Measurements from ENCODE around the gene HSD17B13. TPM values are rescaled to one million over a fixed set of nuclear protein-coding genes. Genes with fewer than 3 reads are reported as not detected.

The HSD17B13 gene
- total and polyA plus RNA-seq, 2 of the 13 experiments (the other 11 are each of a cell fraction or from before 2014, with no cell fraction given) = 0.04 to 0.15 TPM

- DNase-seq (ENCODE audit: low spot score) = no peak
- Histone ChIP-seq H3K27me3 (ENCODE audit: control insufficient read depth in 1 of 2, insufficient read depth in 2 of 2, low read length in 2 of 2) (no peaks in the 10 kb centered on the region), H4K20me1 (ENCODE audit: insufficient read depth, low read length) (peaks cover 2% of the 10 kb centered on the region; the same call in 1 of the 2 replicates), H2AFZ (ENCODE audit: low read length) (no peak overlapping the region), H3K36me3 (replicated peaks in 1 of 2; ENCODE audit: control insufficient read depth in 1 of 2, insufficient read depth in 2 of 2, low read length in 2 of 2) (peaks cover 18 to 68% of the 10 kb centered on the region in 2 experiments), H3K4me1 (ENCODE audit: insufficient read depth, low read length) (0 out of 2 replicates have a peak, but pooled peaks cover 3% of the 10 kb centered on the region), H3K9me3 (ENCODE audit: low read length) (no peaks in the 10 kb centered on the region), H3K9ac (ENCODE audit: insufficient read depth, low read depth, low read length) (no peak overlapping the region), H3K4me2 (ENCODE audit: low read depth, low read length) (no peak overlapping the region), H3K4me3 (replicated peaks in 1 of 3; ENCODE audit: insufficient read depth in 1 of 3, low read depth in 2 of 3, low read length in 3 of 3) (no peak overlapping the region), H3K79me2 (ENCODE audit: insufficient read depth, low read length) (peaks cover 3% of the 10 kb centered on the region), H3K27ac (ENCODE audit: extremely low read length, insufficient read depth, low read length) (no peak overlapping the region)
- intact Hi-C loops (cut with micrococcal nuclease; ENCODE audit: unreplicated experiment) (loop anchor here (10.0 kb wide), 1 partner anchor 55 kb away; the partner anchor contains the start of gene NUDT9), in situ Hi-C loops (cut with HindIII; ENCODE audit: extremely low pct_ligation_motif_present, low pct_unique_long_range_greater_than_20kb) (loop anchor here (10.0 kb wide), 1 partner anchor 95 kb away; no protein-coding TSS in a partner anchor)
- POLR2A ChIA-PET = no interaction called here
- CTCF ChIA-PET (ENCODE audit: low intra/inter-chr PET ratio, low total read pairs) = no interaction called here
- BruUV-seq (replicated peaks) = no TSS peak
- ATAC-seq = no peak
- FAIRE-seq = no peak
- 98% methylated on average over 2 of the region's 2 CpGs for WGBS (ENCODE audit: low lambda C conversion rate)
- TF ChIP-seq KDM3A (CRISPR knock-in tag; IDR thresholded peaks at IDR 0.05; ENCODE audit: low read depth) = no peak
- TF ChIP-seq GATAD2A (CRISPR knock-in tag; IDR thresholded peaks at IDR 0.05) = no peak
- TF ChIP-seq DMTF1 (CRISPR knock-in tag; IDR thresholded peaks at IDR 0.05) = no peak
- no peak for TF ChIP-seq BATF2 (CRISPR knock-in tag; IDR thresholded peaks at IDR 0.05)
- TF ChIP-seq ZNF33B (CRISPR knock-in tag; IDR thresholded peaks at IDR 0.05) = no peak
- no peak for TF ChIP-seq PRDM10 (CRISPR knock-in tag; IDR thresholded peaks at IDR 0.05; ENCODE audit: low read depth)
- TF ChIP-seq ZNF256 (CRISPR knock-in tag; conservative IDR thresholded peaks at IDR 0.05) = no peak
- TF ChIP-seq ELK4 (CRISPR knock-in tag; IDR thresholded peaks at IDR 0.05; ENCODE audit: borderline replicate concordance) = no peak
- TF ChIP-seq ZNF597 (CRISPR knock-in tag; IDR thresholded peaks at IDR 0.05) = no peak
- TF ChIP-seq TP53 (CRISPR knock-in tag; conservative IDR thresholded peaks at IDR 0.05) = no peak
- TF ChIP-seq SIX4 (CRISPR knock-in tag; IDR thresholded peaks at IDR 0.05) = no peak
- no peak for TF ChIP-seq RFXAP (CRISPR knock-in tag; IDR thresholded peaks at IDR 0.05; ENCODE audit: borderline replicate concordance)
- TF ChIP-seq ATAD3A (CRISPR knock-in tag; IDR thresholded peaks at IDR 0.05) = no peak
- no peak for TF ChIP-seq GABPA (IDR thresholded peaks at IDR 0.05; ENCODE audit: low read depth, low read length)
- TF ChIP-seq GABPA (CRISPR knock-in tag; IDR thresholded peaks at IDR 0.05; ENCODE audit: low read depth) = no peak
- TF ChIP-seq NCOA2 (CRISPR knock-in tag; IDR thresholded peaks at IDR 0.05) = no peak
- no peak for TF ChIP-seq NONO (IDR thresholded peaks at IDR 0.05)
- TF ChIP-seq NONO (CRISPR knock-in tag; conservative IDR thresholded peaks at IDR 0.05) = no peak
These were observed 47.4 kb upstream of the HSD17B13 start for GRCh38 chr4:87370068-87370467.
